ENCODE measurements around the gene MAPK8IP1. TPM values are rescaled to one million over a fixed set of nuclear protein-coding genes. Genes with fewer than 3 reads are reported as not detected.

MAPK8IP1 gene
- total and polyA plus RNA-seq, 8 donors: 2.9 to 8.3 (median 7.0) TPM; not detected in 1

- peaks cover 36 to 71% (median 65%) of the 10 kb centered on the region in 4 donors for H3K36me3 ChIP-seq
- TF ChIP-seq POLR2AphosphoS5 (IDR thresholded peaks at IDR 0.05) (peak in 2 of 3 donors; percentile 12 to 28), EP300 (IDR thresholded peaks at IDR 0.05) (no peak), POLR2A (IDR thresholded peaks at IDR 0.05) (no peak)
- WGBS, 5 donors: 13 to 18% (median 18%) methylated on average over 2 of the region's 2 CpGs
- intact Hi-C loops (cut with DNase I; ENCODE audit: low total_unique reads): no loop called here
- H3K27ac ChIP-seq: peak overlapping the region; percentile 73 to 95 (median 76)
- no peaks in the 10 kb centered on the region for H3K27me3 ChIP-seq
- H3K4me3 ChIP-seq: no peak overlapping the region
- peaks cover 48 to 83% (median 66%) of the 10 kb centered on the region in 4 donors for H3K4me1 ChIP-seq
- peak; percentile 44 to 88 for DNase-seq
- H3K9me3 ChIP-seq: no peaks in the 10 kb centered on the region
Measured at GRCh38 chr11:45857961-45858474, 27.4 kb upstream of the MAPK8IP1 start.

DNA sequence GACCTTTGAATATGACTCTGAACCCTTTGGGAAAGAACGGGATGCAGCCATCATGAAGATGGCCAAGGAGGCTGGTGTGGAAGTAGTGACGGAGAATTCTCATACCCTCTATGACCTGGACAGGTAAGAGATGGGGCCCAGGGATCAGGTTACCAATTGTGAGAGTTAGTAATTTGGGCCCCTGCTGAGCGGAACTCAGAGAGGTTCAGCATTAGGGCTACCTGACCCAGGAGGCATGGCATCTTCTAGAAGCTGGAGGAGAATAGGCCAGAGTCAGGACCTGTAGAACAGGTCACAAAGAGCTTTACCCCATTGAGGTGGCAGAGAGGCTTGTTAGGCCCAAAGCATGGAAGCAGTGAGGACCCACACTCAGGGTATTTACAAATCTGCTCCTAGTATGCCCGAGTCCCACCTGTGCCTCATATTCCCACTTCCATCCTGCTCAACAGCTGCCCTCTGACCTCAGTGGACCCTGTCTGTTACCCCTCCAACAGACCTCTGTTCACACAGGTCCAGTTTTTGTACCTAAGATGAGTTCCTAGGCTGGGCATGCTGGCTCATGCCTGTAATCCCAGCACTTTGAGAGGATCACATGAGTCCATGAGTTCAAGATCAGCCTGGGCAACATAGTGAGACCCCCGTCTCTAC is 26.6 kb upstream of the MAPK8IP1 start:
- Histone ChIP-seq H3K4me3 (no peak overlapping the region), H3K36me3 (peaks cover 45 to 80% (median 72%) of the 10 kb centered on the region in 4 donors), H3K4me1 (peaks cover 40 to 75% (median 58%) of the 10 kb centered on the region in 4 donors), H3K9me3 (no peaks in the 10 kb centered on the region), H3K27ac (peak overlapping the region; percentile 73 to 95 (median 76)), H3K27me3 (no peaks in the 10 kb centered on the region)
- 60 to 78% (median 67%) methylated on average over 5 of the region's 5 CpGs for WGBS, 5 donors
- intact Hi-C loops (cut with DNase I; ENCODE audit: low total_unique reads): no loop called here
- TF ChIP-seq CTCF (IDR thresholded peaks at IDR 0.05) (no peak), POLR2AphosphoS5 (IDR thresholded peaks at IDR 0.05) (no peak), EP300 (IDR thresholded peaks at IDR 0.05) (no peak), POLR2A (IDR thresholded peaks at IDR 0.05) (no peak)
- no peak for DNase-seq

GRCh38 chr11:45859661-45860140 is 25.8 kb upstream of the MAPK8IP1 start:
- H3K27me3 ChIP-seq: no peaks in the 10 kb centered on the region
- peaks cover 53 to 88% (median 80%) of the 10 kb centered on the region in 4 donors for H3K36me3 ChIP-seq
- no peak overlapping the region for H3K4me3 ChIP-seq
- peaks cover 39 to 67% (median 53%) of the 10 kb centered on the region in 4 donors for H3K4me1 ChIP-seq
- peak; percentile 87 to 99 (median 94) for TF ChIP-seq POLR2AphosphoS5 (IDR thresholded peaks at IDR 0.05)
- peak; percentile 70 for TF ChIP-seq EP300 (IDR thresholded peaks at IDR 0.05)
- TF ChIP-seq CTCF (IDR thresholded peaks at IDR 0.05): no peak
- H3K27ac ChIP-seq: peak overlapping the region; percentile 73 to 95 (median 76)
- intact Hi-C loops (cut with DNase I; ENCODE audit: low total_unique reads): no loop called here
- H3K9me3 ChIP-seq: no peaks in the 10 kb centered on the region
- peak; percentile 95 for DNase-seq
- WGBS, 5 donors: 21 to 39% (median 28%) methylated on average over 12 of the region's 12 CpGs

GRCh38 chr11:45860348-45860747 is 25.1 kb upstream of the MAPK8IP1 start:
- WGBS, 5 donors: 77 to 92% (median 89%) methylated on average over 5 of the region's 5 CpGs
- no peaks in the 10 kb centered on the region for H3K27me3 ChIP-seq
- peaks cover 39 to 60% (median 50%) of the 10 kb centered on the region in 4 donors for H3K4me1 ChIP-seq
- no peak for DNase-seq
- peaks cover 55 to 90% (median 84%) of the 10 kb centered on the region in 4 donors for H3K36me3 ChIP-seq
- no peak for TF ChIP-seq POLR2A (IDR thresholded peaks at IDR 0.05)
- TF ChIP-seq CTCF (IDR thresholded peaks at IDR 0.05): no peak
- no peak for TF ChIP-seq POLR2AphosphoS5 (IDR thresholded peaks at IDR 0.05)
- no peak for TF ChIP-seq EP300 (IDR thresholded peaks at IDR 0.05)
- intact Hi-C loops (cut with DNase I; ENCODE audit: low total_unique reads): no loop called here
- H3K27ac ChIP-seq: peak overlapping the region in 4 of 5 donors; percentile 73 to 95 (median 78)
- no peak overlapping the region for H3K4me3 ChIP-seq
- no peaks in the 10 kb centered on the region for H3K9me3 ChIP-seq

Measured in stomach (tissue), 9 donors.